ENCODE measurements around the gene CHCHD1. TPM values are rescaled to one million over a fixed set of nuclear protein-coding genes. Genes with fewer than 3 reads are reported as not detected.

The CHCHD1 gene
- total RNA-seq, 1 donor from 2014 or later = 25.3 TPM

- Histone ChIP-seq H3K4me1 (ENCODE audit: insufficient read depth, low read length) (no peaks in the 10 kb centered on the region), H3K4me2 (ENCODE audit: low read length) (no peak overlapping the region), H3K4me3 (ENCODE audit: insufficient read depth, low read depth, low read length) (no peak overlapping the region), H3K9ac (ENCODE audit: low read length) (no peak overlapping the region), H4K20me1 (ENCODE audit: insufficient read depth, low read length) (peaks cover 34% of the 10 kb centered on the region), H2AFZ (ENCODE audit: low read depth, low read length) (no peak overlapping the region), H3K79me2 (ENCODE audit: insufficient read depth, low read length) (no peaks in the 10 kb centered on the region), H3K27ac (ENCODE audit: low read depth, low read length) (no peak overlapping the region), H3K9me3 (ENCODE audit: insufficient read depth, low read depth, low read length) (no peaks in the 10 kb centered on the region), H3K36me3 (ENCODE audit: insufficient read depth, low read length) (peaks cover 31% of the 10 kb centered on the region), H3K27me3 (ENCODE audit: insufficient read depth, low read length) (no peaks in the 10 kb centered on the region)
- H3K27ac Mint-ChIP-seq (ENCODE audit: unreplicated experiment) = no peak overlapping the region
- peaks cover 30% of the 10 kb centered on the region for H3K36me3 Mint-ChIP-seq (ENCODE audit: low read depth, unreplicated experiment)
- no peak for DNase-seq (ENCODE audit: low read depth)
- TF ChIP-seq, protein P1, sequence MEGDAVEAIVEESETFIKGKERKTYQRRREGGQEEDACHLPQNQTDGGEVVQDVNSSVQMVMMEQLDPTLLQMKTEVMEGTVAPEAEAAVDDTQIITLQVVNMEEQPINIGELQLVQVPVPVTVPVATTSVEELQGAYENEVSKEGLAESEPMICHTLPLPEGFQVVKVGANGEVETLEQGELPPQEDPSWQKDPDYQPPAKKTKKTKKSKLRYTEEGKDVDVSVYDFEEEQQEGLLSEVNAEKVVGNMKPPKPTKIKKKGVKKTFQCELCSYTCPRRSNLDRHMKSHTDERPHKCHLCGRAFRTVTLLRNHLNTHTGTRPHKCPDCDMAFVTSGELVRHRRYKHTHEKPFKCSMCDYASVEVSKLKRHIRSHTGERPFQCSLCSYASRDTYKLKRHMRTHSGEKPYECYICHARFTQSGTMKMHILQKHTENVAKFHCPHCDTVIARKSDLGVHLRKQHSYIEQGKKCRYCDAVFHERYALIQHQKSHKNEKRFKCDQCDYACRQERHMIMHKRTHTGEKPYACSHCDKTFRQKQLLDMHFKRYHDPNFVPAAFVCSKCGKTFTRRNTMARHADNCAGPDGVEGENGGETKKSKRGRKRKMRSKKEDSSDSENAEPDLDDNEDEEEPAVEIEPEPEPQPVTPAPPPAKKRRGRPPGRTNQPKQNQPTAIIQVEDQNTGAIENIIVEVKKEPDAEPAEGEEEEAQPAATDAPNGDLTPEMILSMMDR (IDR thresholded peaks at IDR 0.05; ENCODE audit: insufficient read depth, low read depth, low read length) = no peak
- TF ChIP-seq EZH2 (IDR thresholded peaks at IDR 0.05; ENCODE audit: insufficient read depth, low read length) = no peak
- no peak for FAIRE-seq
- peaks cover 7% of the 10 kb centered on the region for H3K4me1 Mint-ChIP-seq (ENCODE audit: low read depth, unreplicated experiment)
- no peaks in the 10 kb centered on the region for H3K9me3 Mint-ChIP-seq (ENCODE audit: unreplicated experiment)
- no peak overlapping the region for H3K4me3 Mint-ChIP-seq (ENCODE audit: unreplicated experiment)
- no peaks in the 10 kb centered on the region for H3K27me3 Mint-ChIP-seq (ENCODE audit: low read depth, unreplicated experiment)
Observed at GRCh38 chr10:73800560-73801252, 18.9 kb downstream of the CHCHD1 start.

DNA sequence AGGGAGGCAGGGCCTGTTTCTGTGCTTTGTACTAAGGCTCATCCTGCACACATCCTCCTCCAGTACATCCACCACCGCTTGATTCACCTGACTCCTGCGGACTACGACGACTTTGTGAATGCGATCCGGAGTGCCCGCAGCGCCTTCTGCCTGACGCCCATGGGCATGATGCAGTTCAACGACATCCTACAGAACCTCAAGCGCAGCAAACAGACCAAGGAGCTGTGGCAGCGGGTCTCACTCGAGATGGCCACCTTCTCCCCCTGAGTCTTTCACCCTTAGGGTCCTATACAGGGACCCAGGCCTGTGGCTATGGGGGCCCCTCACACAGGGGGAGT, 19.4 kb downstream of the CHCHD1 start:
- no peak overlapping the region for H3K4me3 Mint-ChIP-seq (ENCODE audit: unreplicated experiment)
- H2AFZ ChIP-seq (ENCODE audit: low read depth, low read length) = no peak overlapping the region
- H3K4me1 Mint-ChIP-seq (ENCODE audit: low read depth, unreplicated experiment) = peaks cover 7% of the 10 kb centered on the region
- H3K27ac ChIP-seq (ENCODE audit: low read depth, low read length) = no peak overlapping the region
- no peak overlapping the region for H3K4me3 ChIP-seq (ENCODE audit: insufficient read depth, low read depth, low read length)
- DNase-seq (ENCODE audit: low read depth) (no peak), FAIRE-seq (no peak)
- H3K27me3 ChIP-seq (ENCODE audit: insufficient read depth, low read length) = no peaks in the 10 kb centered on the region
- H3K36me3 ChIP-seq (ENCODE audit: insufficient read depth, low read length) = peaks cover 35% of the 10 kb centered on the region
- H3K36me3 Mint-ChIP-seq (ENCODE audit: low read depth, unreplicated experiment) = peaks cover 34% of the 10 kb centered on the region
- H3K4me1 ChIP-seq (ENCODE audit: insufficient read depth, low read length) = no peaks in the 10 kb centered on the region
- no peaks in the 10 kb centered on the region for H3K27me3 Mint-ChIP-seq (ENCODE audit: low read depth, unreplicated experiment)
- no peak overlapping the region for H3K4me2 ChIP-seq (ENCODE audit: low read length)
- no peak overlapping the region for H3K9ac ChIP-seq (ENCODE audit: low read length)
- H3K27ac Mint-ChIP-seq (ENCODE audit: unreplicated experiment) = no peak overlapping the region
- H4K20me1 ChIP-seq (ENCODE audit: insufficient read depth, low read length) = peaks cover 39% of the 10 kb centered on the region
- H3K79me2 ChIP-seq (ENCODE audit: insufficient read depth, low read length) = no peaks in the 10 kb centered on the region
- no peaks in the 10 kb centered on the region for H3K9me3 Mint-ChIP-seq (ENCODE audit: unreplicated experiment)
- H3K9me3 ChIP-seq (ENCODE audit: insufficient read depth, low read depth, low read length) = no peaks in the 10 kb centered on the region
- TF ChIP-seq EZH2 (IDR thresholded peaks at IDR 0.05; ENCODE audit: insufficient read depth, low read length) = no peak
- TF ChIP-seq, protein P1 (IDR thresholded peaks at IDR 0.05; ENCODE audit: insufficient read depth, low read depth, low read length) = no peak

DNA sequence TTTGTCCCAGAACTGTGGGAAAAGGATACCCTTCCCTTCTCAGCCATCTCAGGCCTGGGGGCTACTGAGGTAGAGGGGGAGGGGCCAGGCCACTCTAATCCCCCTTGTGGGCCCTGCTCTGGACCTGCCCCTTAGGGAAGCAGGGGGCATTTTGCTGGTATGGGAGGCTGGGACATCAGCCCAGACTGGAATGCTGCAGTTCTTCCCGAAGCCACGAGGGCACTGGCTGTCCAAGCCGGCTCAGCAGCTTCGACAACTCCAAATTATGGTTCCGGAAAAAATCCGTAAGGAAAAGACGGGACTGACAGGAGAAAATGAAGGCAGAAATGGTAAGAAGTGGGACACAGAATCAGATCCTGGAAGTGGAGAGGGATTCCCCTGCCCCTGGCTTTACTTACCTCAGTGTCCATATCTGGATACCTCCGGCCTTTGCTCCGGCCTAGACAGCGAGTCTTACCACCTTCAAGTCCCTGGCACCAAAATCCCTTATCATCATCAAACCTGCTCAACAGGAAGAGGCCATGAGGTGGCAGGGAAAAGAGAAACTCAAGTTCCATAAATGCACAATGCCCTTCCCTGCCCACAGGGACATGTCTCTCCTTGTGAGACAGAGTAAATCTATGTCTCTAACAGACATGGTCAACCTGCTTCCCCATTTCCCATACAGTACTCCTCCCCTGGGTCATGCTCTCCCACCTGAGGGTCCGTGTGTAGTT, 20.6 kb downstream of the CHCHD1 start:
- no peak overlapping the region for H3K4me3 ChIP-seq (ENCODE audit: insufficient read depth, low read depth, low read length)
- H2AFZ ChIP-seq (ENCODE audit: low read depth, low read length) = no peak overlapping the region
- peaks cover 41% of the 10 kb centered on the region for H4K20me1 ChIP-seq (ENCODE audit: insufficient read depth, low read length)
- FAIRE-seq (no peak), DNase-seq (ENCODE audit: low read depth) (no peak)
- Mint-ChIP-seq H3K36me3 (ENCODE audit: low read depth, unreplicated experiment) (peaks cover 36% of the 10 kb centered on the region), H3K9me3 (ENCODE audit: unreplicated experiment) (no peaks in the 10 kb centered on the region), H3K4me1 (ENCODE audit: low read depth, unreplicated experiment) (peaks cover 7% of the 10 kb centered on the region), H3K27me3 (ENCODE audit: low read depth, unreplicated experiment) (no peaks in the 10 kb centered on the region), H3K27ac (ENCODE audit: unreplicated experiment) (no peak overlapping the region), H3K4me3 (ENCODE audit: unreplicated experiment) (no peak overlapping the region)
- no peaks in the 10 kb centered on the region for H3K27me3 ChIP-seq (ENCODE audit: insufficient read depth, low read length)
- no peak overlapping the region for H3K4me2 ChIP-seq (ENCODE audit: low read length)
- no peaks in the 10 kb centered on the region for H3K9me3 ChIP-seq (ENCODE audit: insufficient read depth, low read depth, low read length)
- TF ChIP-seq EZH2 (IDR thresholded peaks at IDR 0.05; ENCODE audit: insufficient read depth, low read length) = no peak
- TF ChIP-seq, protein P1 (IDR thresholded peaks at IDR 0.05; ENCODE audit: insufficient read depth, low read depth, low read length) = no peak
- no peak overlapping the region for H3K27ac ChIP-seq (ENCODE audit: low read depth, low read length)
- peaks cover 6% of the 10 kb centered on the region for H3K79me2 ChIP-seq (ENCODE audit: insufficient read depth, low read length)
- no peaks in the 10 kb centered on the region for H3K4me1 ChIP-seq (ENCODE audit: insufficient read depth, low read length)
- no peak overlapping the region for H3K9ac ChIP-seq (ENCODE audit: low read length)
- H3K36me3 ChIP-seq (ENCODE audit: insufficient read depth, low read length) = peaks cover 39% of the 10 kb centered on the region
